ENCODE results near the gene IPCEF1. TPM values are rescaled to one million over a fixed set of nuclear protein-coding genes. Genes with fewer than 3 reads are reported as not detected.

IPCEF1 gene
- total and polyA plus RNA-seq, 2 of the 8 experiments (the other 6 are each of a cell fraction or from before 2014, with no cell fraction given): 0.41 to 0.78 TPM

GRCh38 chr6:154276810-154277628 lies 79.6 kb downstream of the IPCEF1 start (continued):
- no peak for TF ChIP-seq KDM1A (IDR thresholded peaks at IDR 0.05; ENCODE audit: borderline replicate concordance, low read length)
- no peak for TF ChIP-seq TEAD4 (IDR thresholded peaks at IDR 0.05; ENCODE audit: low read depth, low read length)
- TF ChIP-seq RBBP5 (IDR thresholded peaks at IDR 0.05; ENCODE audit: borderline replicate concordance, low read depth, low read length): no peak
